DND-41 (cell line): ENCODE measurements around the gene ST6GAL2.

Experiments
- ATAC-seq: fragments of 200-7000 bp; cut with Tn5 transposase; 3 replicates; pipeline ENCODE4 v1.9.1; 2021; ENCODE audit warnings: low read depth; ENCODE audit not compliant: insufficient read depth
- DNase-seq: peaks from one replicate; pipeline ENCODE4 v3.0.0-alpha.2; 2020
- H2AFZ ChIP-seq: 2 replicates; pipeline ENCODE4 v1.6.0; 2012; ENCODE audit warnings: low read depth, low read length
- H3K27ac ChIP-seq: 2 replicates; pipeline ENCODE4 v1.5.1; 2012; ENCODE audit warnings: low read length, inconsistent platforms
- H3K27me3 ChIP-seq: fragments of 200-600 bp; sonication (generic); 2 replicates; pipeline ENCODE4 v1.6.0; 2012; ENCODE audit warnings: low read length, mild to moderate bottlenecking, inconsistent platforms; ENCODE audit not compliant: insufficient read depth, poor library complexity
- H3K36me3 ChIP-seq: 2 replicates; pipeline ENCODE4 v1.5.1; 2012; ENCODE audit warnings: low read length, inconsistent platforms; ENCODE audit not compliant: insufficient read depth
- H3K4me1 ChIP-seq: 2 replicates; pipeline ENCODE4 v1.5.1; 2012; ENCODE audit warnings: mild to moderate bottlenecking, low read length; ENCODE audit not compliant: insufficient read depth
- H3K4me2 ChIP-seq: 2 replicates; pipeline ENCODE4 v1.6.0; 2012; ENCODE audit warnings: mild to moderate bottlenecking, moderate library complexity, low read length, inconsistent platforms; ENCODE audit not compliant: insufficient read depth
- H3K4me3 ChIP-seq, 2 experiments: fragments of 200-600 bp in 1 of 2; shearing (Covaris generic) in 1 of 2; 2 replicates each; pipeline ENCODE4 v1.5.1; 2012 to 2016; ENCODE audit warnings: inconsistent platforms in 2 of 2, low read length in 2 of 2, mild to moderate bottlenecking in 2 of 2, low read depth in 1 of 2, moderate library complexity in 1 of 2
- H3K79me2 ChIP-seq: 2 replicates; pipeline ENCODE4 v1.6.0; 2012; ENCODE audit warnings: low read length, inconsistent platforms; ENCODE audit not compliant: insufficient read depth
- H3K9ac ChIP-seq: 2 replicates; pipeline ENCODE4 v1.6.0; 2012; ENCODE audit warnings: low read depth, mild to moderate bottlenecking, inconsistent platforms, low read length, moderate library complexity
- H3K9me3 ChIP-seq: 2 replicates; pipeline ENCODE4 v1.5.1; 2012; ENCODE audit warnings: low read length, moderate library complexity, mild to moderate bottlenecking, inconsistent platforms; ENCODE audit not compliant: insufficient read depth, severe bottlenecking
- H4K20me1 ChIP-seq: 2 replicates; pipeline ENCODE4 v1.6.0; 2012; ENCODE audit warnings: low read length; ENCODE audit not compliant: insufficient read depth
- CTCF ChIP-seq: IDR thresholded peaks from 2 replicates; pipeline ENCODE4 v1.5.1; 2012; ENCODE audit warnings: borderline replicate concordance, low read length, moderate library complexity, mild to moderate bottlenecking; ENCODE audit not compliant: poor library complexity, severe bottlenecking; ENCODE audit errors: extremely low read depth
- EZH2 ChIP-seq: IDR thresholded peaks from 3 replicates; pipeline ENCODE4 v1.6.1; 2012; ENCODE audit warnings: borderline replicate concordance, low read depth, mild to moderate bottlenecking, moderate library complexity, low read length, inconsistent platforms; ENCODE audit not compliant: severe bottlenecking

The ST6GAL2 gene

GRCh38 chr2:106812383-106812782, 73.6 kb downstream of the ST6GAL2 start:
- Histone ChIP-seq H4K20me1 (no peaks in the 10 kb centered on the region), H2AFZ (no peak overlapping the region), H3K36me3 (no peaks in the 10 kb centered on the region), H3K27ac (no peak overlapping the region), H3K4me2 (no peak overlapping the region), H3K4me3 (no peak overlapping the region), H3K79me2 (no peaks in the 10 kb centered on the region), H3K9ac (no peak overlapping the region), H3K4me1 (no peaks in the 10 kb centered on the region), H3K27me3 (no peaks in the 10 kb centered on the region), H3K9me3 (no peaks in the 10 kb centered on the region)
- no peak for DNase-seq
- no peak for TF ChIP-seq CTCF
- TF ChIP-seq EZH2 = no peak
- no peak for ATAC-seq

- Histone ChIP-seq H3K4me1 (no peaks in the 10 kb centered on the region), H3K4me3 (no peak overlapping the region), H3K9me3 (no peaks in the 10 kb centered on the region), H3K36me3 (no peaks in the 10 kb centered on the region), H3K27me3 (peaks cover 3% of the 10 kb centered on the region), H3K9ac (no peak overlapping the region), H4K20me1 (no peaks in the 10 kb centered on the region), H3K27ac (no peak overlapping the region), H3K79me2 (no peaks in the 10 kb centered on the region), H2AFZ (no peak overlapping the region), H3K4me2 (no peak overlapping the region)
- DNase-seq = no peak
- TF ChIP-seq CTCF = no peak
- no peak for TF ChIP-seq EZH2
- ATAC-seq = no peak
Observed at GRCh38 chr2:106805716-106806115, 80.3 kb downstream of the ST6GAL2 start.

GRCh38 chr2:106804161-106804560, 81.8 kb downstream of the ST6GAL2 start:
- no peak for TF ChIP-seq EZH2
- no peak for TF ChIP-seq CTCF
- no peak overlapping the region for H3K27ac ChIP-seq
- no peak for ATAC-seq
- H2AFZ ChIP-seq = no peak overlapping the region
- no peaks in the 10 kb centered on the region for H3K36me3 ChIP-seq
- no peak overlapping the region for H3K4me3 ChIP-seq
- H4K20me1 ChIP-seq = no peaks in the 10 kb centered on the region
- no peaks in the 10 kb centered on the region for H3K9me3 ChIP-seq
- no peaks in the 10 kb centered on the region for H3K4me1 ChIP-seq
- peaks cover 3% of the 10 kb centered on the region for H3K27me3 ChIP-seq
- no peak for DNase-seq
- H3K4me2 ChIP-seq = no peak overlapping the region
- H3K79me2 ChIP-seq = no peaks in the 10 kb centered on the region
- no peak overlapping the region for H3K9ac ChIP-seq

- no peaks in the 10 kb centered on the region for H3K9me3 ChIP-seq
- H4K20me1 ChIP-seq = no peaks in the 10 kb centered on the region
- TF ChIP-seq EZH2 = no peak
- no peak for TF ChIP-seq CTCF
- DNase-seq (no peak), ATAC-seq (no peak)
- no peak overlapping the region for H3K4me2 ChIP-seq
- H2AFZ ChIP-seq = no peak overlapping the region
- no peaks in the 10 kb centered on the region for H3K4me1 ChIP-seq
- H3K79me2 ChIP-seq = no peaks in the 10 kb centered on the region
- H3K36me3 ChIP-seq = no peaks in the 10 kb centered on the region
- H3K27ac ChIP-seq = no peak overlapping the region
- H3K9ac ChIP-seq = no peak overlapping the region
- H3K27me3 ChIP-seq = peaks cover 3% of the 10 kb centered on the region
- H3K4me3 ChIP-seq = no peak overlapping the region
Observed at GRCh38 chr2:106800976-106801655, 84.9 kb downstream of the ST6GAL2 start.
